ENCODE measurements around the gene GTF2A1L.

DNA sequence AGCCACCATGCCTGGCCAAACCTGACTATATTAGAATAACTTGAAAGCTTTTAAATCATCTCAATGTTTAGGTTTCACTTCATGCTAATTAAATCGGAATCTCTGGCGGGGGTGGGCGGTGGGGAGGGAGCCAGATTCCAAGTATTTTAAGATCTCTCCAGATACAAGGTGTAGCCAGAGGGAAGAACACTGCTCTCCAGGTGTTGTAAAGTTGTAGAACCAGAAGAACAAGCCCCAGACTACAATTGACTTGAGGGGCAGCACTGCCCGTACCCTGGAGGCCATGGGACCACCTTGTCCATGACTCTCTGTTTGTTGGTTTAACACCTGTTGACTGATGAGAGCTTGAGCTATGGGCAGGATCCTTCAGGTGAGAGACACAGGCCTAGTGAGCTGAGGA, 33.1 kb upstream of the GTF2A1L start:
- no peak for TF ChIP-seq EZH2 (IDR thresholded peaks at IDR 0.05; ENCODE audit: insufficient read depth, poor library complexity, severe bottlenecking)
- no peak for TF ChIP-seq EZH2phosphoT487 (IDR thresholded peaks at IDR 0.05; ENCODE audit: insufficient read depth, low read depth)

Measured in GM23248 (cell line).